Fibroblast of lung (primary cell): ENCODE data around the gene CCDC110. TPM values are rescaled to one million over a fixed set of nuclear protein-coding genes. Genes with fewer than 3 reads are reported as not detected.

ENCODE experiments used
- DNase-seq, 2 donors: peaks; one replicate each; pipeline versions ENCODE4 v3.0.0 to v3.0.0-alpha.2; 2010; ENCODE audit warnings: low read depth in 2 of 2
- H2AFZ ChIP-seq: 2 replicates; pipeline ENCODE4 v1.5.1; 2012; ENCODE audit warnings: low read length, control low read depth, inconsistent platforms
- H3K27ac ChIP-seq: 2 replicates; pipeline ENCODE4 v1.5.1; 2011; ENCODE audit warnings: low read length, control low read depth; ENCODE audit not compliant: insufficient read depth
- H3K27me3 ChIP-seq: 2 replicates; pipeline ENCODE4 v1.5.1; 2011; ENCODE audit warnings: mild to moderate bottlenecking, low read length; ENCODE audit not compliant: control insufficient read depth, insufficient read depth
- H3K36me3 ChIP-seq: 2 replicates; pipeline ENCODE4 v1.5.1; 2011; ENCODE audit warnings: low read length; ENCODE audit not compliant: control insufficient read depth, insufficient read depth
- H3K4me1 ChIP-seq: 2 replicates; pipeline ENCODE4 v1.5.1; 2011; ENCODE audit warnings: low read length; ENCODE audit not compliant: control insufficient read depth, insufficient read depth; ENCODE audit errors: extremely low read depth
- H3K4me2 ChIP-seq: 2 replicates; pipeline ENCODE4 v1.5.1; 2011; ENCODE audit warnings: low read length, control low read depth; ENCODE audit not compliant: insufficient read depth; ENCODE audit errors: extremely low read depth
- H3K4me3 ChIP-seq, 4 experiments: fragments of 200-600 bp in 1 of 4; sonication (generic) in 1 of 4; replicated peaks in 1 of 4; 2 replicates each; pipeline ENCODE4 v1.5.1; 2011 to 2016; ENCODE audit warnings: low read length in 4 of 4, low read depth in 3 of 4, mild to moderate bottlenecking in 3 of 4, control low read depth in 2 of 4, inconsistent platforms in 1 of 4, mixed read lengths in 1 of 4; ENCODE audit not compliant: insufficient read depth in 1 of 4; ENCODE audit errors: control extremely low read depth in 1 of 4
- H3K79me2 ChIP-seq: 2 replicates; pipeline ENCODE4 v1.5.1; 2012; ENCODE audit warnings: mild to moderate bottlenecking, low read length, inconsistent platforms; ENCODE audit not compliant: control insufficient read depth, insufficient read depth
- H3K9ac ChIP-seq: 2 replicates; pipeline ENCODE4 v1.5.1; 2011; ENCODE audit warnings: mild to moderate bottlenecking, low read length, control low read depth; ENCODE audit not compliant: insufficient read depth
- H3K9me3 ChIP-seq: 2 replicates; pipeline ENCODE4 v1.5.1; 2012; ENCODE audit warnings: low read depth, low read length; ENCODE audit not compliant: control insufficient read depth, insufficient read depth
- H4K20me1 ChIP-seq: 2 replicates; pipeline ENCODE4 v1.5.1; 2011; ENCODE audit warnings: low read length; ENCODE audit not compliant: control insufficient read depth, insufficient read depth; ENCODE audit errors: extremely low read depth
- EZH2 ChIP-seq: IDR thresholded peaks from 2 replicates; pipeline ENCODE4 v1.5.1; 2012; ENCODE audit warnings: low read length, control low read depth, mild to moderate bottlenecking; ENCODE audit errors: missing control alignments
- polyA plus RNA-seq, 2 donors: library from polyadenylated mRNA; depleted of rRNA in 1 of 2; stranded (reverse) in 1 of 2; unstranded in 1 of 2; fragments of >200 nt; gene quantifications; 2 replicates each; pipeline ENCODE4 v1.2.1, GENCODE V29; 2011 to 2012; ENCODE audit warnings: missing spikeins in 1 of 2
- total RNA-seq: library from RNA; depleted of rRNA; stranded (reverse); fragments of >200 nt; gene quantifications from 2 replicates; pipeline ENCODE4 v1.2.1, GENCODE V29; 2014
- TF ChIP-seq, protein P1 (sequence below), 2 donors: IDR thresholded peaks in 1 of 2; conservative IDR thresholded peaks in 1 of 2; 1 replicate in 1 of 2; 2 replicates in 1 of 2; pipeline ENCODE4 v1.5.1; 2011 to 2012; ENCODE audit warnings: low read length in 2 of 2, control low read depth in 1 of 2, inconsistent platforms in 1 of 2, low read depth in 1 of 2, mild to moderate bottlenecking in 1 of 2

Gene CCDC110
- total and polyA plus RNA-seq, 2 donors (not counting 1 experiment from before 2014, with no cell fraction given), result 0.83 to 2.0 TPM

DNA sequence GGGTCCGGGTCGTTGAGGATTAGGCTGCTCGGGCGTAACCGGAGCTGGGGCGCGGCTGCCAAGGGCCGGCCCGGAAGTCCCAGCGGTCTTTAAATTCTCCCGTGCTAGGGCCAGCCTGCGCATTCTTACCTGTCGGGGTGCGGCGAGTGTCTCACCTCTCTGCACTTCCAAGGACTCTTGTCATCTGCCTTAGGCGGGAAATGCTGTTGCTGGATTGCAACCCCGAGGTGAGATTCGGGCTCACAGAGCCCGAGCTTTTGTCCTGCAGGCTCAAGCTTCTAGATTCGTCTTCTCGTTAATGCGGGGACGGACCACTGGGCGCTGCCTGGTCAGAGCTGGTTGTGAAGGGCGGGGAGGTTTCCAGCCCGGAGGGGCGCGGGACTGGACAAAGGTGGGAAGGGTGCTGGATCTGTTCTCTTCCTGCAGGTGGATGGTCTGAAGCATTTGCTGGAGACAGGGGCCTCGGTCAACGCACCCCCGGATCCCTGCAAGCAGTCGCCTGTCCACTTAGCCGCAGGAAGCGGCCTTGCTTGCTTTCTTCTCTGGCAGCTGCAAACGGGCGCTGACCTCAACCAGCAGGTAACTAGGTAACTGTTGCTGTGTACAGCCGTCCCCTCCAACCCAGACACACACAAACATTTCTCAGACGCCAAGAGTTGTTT lies 74.7 kb downstream of the CCDC110 start, which contains the start of gene ANKRD37:
TSS of gene ANKRD37 (plus strand) at position 118 of the 662 bp plus-strand sequence. CDS start at position 201, 83 bp downstream.
- Histone ChIP-seq H3K4me2 (peak within 1 kb of the TSS; percentile 96), H3K9me3 (no peaks in the 10 kb centered on the region), H4K20me1 (no peaks in the 10 kb centered on the region), H3K4me1 (peaks cover 6% of the 10 kb centered on the region), H3K4me3 (peak within 1 kb of the TSS; percentile 66 to 83 (median 78)), H3K36me3 (no peaks in the 10 kb centered on the region), H3K79me2 (no peaks in the 10 kb centered on the region), H3K27ac (peak within 1 kb of the TSS; percentile 92), H3K27me3 (no peaks in the 10 kb centered on the region), H3K9ac (peak within 1 kb of the TSS; percentile 82), H2AFZ (peak within 1 kb of the TSS; percentile 75)
- TF ChIP-seq, protein P1, sequence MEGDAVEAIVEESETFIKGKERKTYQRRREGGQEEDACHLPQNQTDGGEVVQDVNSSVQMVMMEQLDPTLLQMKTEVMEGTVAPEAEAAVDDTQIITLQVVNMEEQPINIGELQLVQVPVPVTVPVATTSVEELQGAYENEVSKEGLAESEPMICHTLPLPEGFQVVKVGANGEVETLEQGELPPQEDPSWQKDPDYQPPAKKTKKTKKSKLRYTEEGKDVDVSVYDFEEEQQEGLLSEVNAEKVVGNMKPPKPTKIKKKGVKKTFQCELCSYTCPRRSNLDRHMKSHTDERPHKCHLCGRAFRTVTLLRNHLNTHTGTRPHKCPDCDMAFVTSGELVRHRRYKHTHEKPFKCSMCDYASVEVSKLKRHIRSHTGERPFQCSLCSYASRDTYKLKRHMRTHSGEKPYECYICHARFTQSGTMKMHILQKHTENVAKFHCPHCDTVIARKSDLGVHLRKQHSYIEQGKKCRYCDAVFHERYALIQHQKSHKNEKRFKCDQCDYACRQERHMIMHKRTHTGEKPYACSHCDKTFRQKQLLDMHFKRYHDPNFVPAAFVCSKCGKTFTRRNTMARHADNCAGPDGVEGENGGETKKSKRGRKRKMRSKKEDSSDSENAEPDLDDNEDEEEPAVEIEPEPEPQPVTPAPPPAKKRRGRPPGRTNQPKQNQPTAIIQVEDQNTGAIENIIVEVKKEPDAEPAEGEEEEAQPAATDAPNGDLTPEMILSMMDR (conservative IDR thresholded peaks at IDR 0.05 in 1 of 2, IDR thresholded peaks at IDR 0.05 in 1 of 2; ENCODE audit: low read depth in 1 of 2, low read length in 2 of 2), result no peak
- no peak for TF ChIP-seq EZH2
- DNase-seq, result peak; percentile 24 to 58

DNA sequence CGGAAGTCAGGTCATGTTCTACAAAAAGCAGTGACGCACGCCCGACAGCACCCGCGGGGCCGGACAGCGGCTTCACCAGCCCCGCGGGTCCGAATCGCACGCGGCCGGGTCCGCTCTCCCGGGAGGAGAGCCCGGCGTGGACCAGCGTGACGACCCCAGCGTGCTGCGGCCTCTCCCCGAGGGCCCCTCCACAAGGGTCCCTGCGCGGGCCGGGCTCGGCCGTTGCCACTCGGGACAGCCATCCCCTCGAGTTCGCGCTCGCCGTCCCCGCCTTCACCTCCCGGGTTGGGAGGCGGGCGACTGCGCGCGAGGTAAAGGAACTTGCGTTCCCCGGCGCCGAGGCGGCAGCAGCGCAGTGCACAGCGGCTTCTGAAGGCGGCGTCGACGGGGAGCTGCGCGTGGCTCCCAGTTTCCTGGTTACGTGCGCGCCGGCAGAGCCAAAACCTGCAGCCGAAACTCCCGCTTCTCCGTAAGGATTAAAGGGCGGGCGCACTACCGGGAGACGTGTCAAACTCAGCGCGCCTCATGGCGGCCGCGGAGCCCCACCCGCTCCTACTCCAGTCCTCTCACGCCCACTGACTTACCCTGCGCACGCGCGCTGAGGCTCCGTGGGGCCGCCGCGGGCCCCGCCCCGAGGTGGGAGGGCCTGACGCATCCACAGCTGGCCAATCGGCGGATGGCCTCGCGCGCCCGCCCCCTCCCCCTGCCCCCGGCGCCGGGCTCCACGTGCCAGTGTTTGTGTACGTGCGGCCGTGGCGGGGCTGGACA lies 75.4 kb downstream of the CCDC110 start:
- no peaks in the 10 kb centered on the region for H3K27me3 ChIP-seq
- TF ChIP-seq EZH2, result no peak
- TF ChIP-seq, protein P1 (conservative IDR thresholded peaks at IDR 0.05 in 1 of 2, IDR thresholded peaks at IDR 0.05 in 1 of 2; ENCODE audit: low read depth in 1 of 2, low read length in 2 of 2), result no peak
- DNase-seq, result peak; percentile 95 to 97
- no peaks in the 10 kb centered on the region for H3K36me3 ChIP-seq
- H3K9me3 ChIP-seq, result no peaks in the 10 kb centered on the region
- H3K4me2 ChIP-seq, result peak overlapping the region; percentile 96
- peak overlapping the region; percentile 66 to 83 (median 78) for H3K4me3 ChIP-seq
- H3K27ac ChIP-seq, result peak overlapping the region; percentile 92
- no peaks in the 10 kb centered on the region for H4K20me1 ChIP-seq
- peaks cover 6% of the 10 kb centered on the region for H3K4me1 ChIP-seq
- H3K9ac ChIP-seq, result peak overlapping the region; percentile 82
- H3K79me2 ChIP-seq, result no peaks in the 10 kb centered on the region
- H2AFZ ChIP-seq, result peak overlapping the region; percentile 75

DNA sequence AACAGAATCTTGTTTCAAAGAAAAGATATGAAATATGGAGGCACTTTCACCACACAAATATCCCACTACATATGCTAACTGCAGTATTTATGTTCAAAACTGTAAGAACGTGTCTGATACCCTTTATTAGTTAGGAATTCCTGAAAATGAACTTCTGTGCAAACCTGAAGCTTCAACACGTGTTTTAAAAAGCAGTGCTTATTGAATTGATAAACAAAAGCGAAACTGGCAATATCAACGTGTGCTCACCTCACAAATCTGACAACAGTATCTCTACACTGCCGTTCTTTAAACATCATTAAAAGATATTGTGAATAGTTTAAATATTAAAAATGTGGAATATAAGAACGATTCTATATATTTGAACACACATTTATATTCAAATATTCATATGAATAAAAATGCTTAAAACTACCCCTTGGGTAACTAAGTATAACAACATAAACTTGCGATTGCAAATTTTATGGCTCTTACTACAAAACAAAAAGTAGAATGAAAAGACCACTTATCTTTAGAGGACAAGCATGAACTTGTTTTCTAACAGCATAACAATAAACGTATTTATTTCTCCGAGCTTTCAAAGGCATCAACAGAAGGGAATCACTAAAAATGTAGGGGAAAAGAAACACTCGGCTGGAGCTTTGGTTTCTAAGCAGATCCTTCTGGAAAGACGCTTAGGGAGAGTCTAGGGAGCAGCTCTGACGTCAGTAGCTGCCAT lies 76.1 kb downstream of the CCDC110 start, which contains the start of gene LRP2BP:
TSS of gene LRP2BP (minus strand) at position 687 of the 718 bp plus-strand sequence. CDS start 17,738 bp downstream, outside the sequence.
- Histone ChIP-seq H2AFZ (peak within 1 kb of the TSS; percentile 75), H3K36me3 (no peaks in the 10 kb centered on the region), H3K4me1 (peaks cover 6% of the 10 kb centered on the region), H3K27ac (peak within 1 kb of the TSS; percentile 92), H3K9ac (peak within 1 kb of the TSS; percentile 82), H3K4me2 (peak within 1 kb of the TSS; percentile 96), H4K20me1 (no peaks in the 10 kb centered on the region), H3K4me3 (peak within 1 kb of the TSS; percentile 66 to 83 (median 78)), H3K9me3 (no peaks in the 10 kb centered on the region), H3K27me3 (no peaks in the 10 kb centered on the region), H3K79me2 (no peaks in the 10 kb centered on the region)
- TF ChIP-seq, protein P1 (conservative IDR thresholded peaks at IDR 0.05 in 1 of 2, IDR thresholded peaks at IDR 0.05 in 1 of 2; ENCODE audit: low read depth in 1 of 2, low read length in 2 of 2), result no peak
- no peak for TF ChIP-seq EZH2
- peak in 1 of 2 donors; percentile 97 for DNase-seq
